ENCODE data around the gene EFR3B.

The EFR3B gene

DNA sequence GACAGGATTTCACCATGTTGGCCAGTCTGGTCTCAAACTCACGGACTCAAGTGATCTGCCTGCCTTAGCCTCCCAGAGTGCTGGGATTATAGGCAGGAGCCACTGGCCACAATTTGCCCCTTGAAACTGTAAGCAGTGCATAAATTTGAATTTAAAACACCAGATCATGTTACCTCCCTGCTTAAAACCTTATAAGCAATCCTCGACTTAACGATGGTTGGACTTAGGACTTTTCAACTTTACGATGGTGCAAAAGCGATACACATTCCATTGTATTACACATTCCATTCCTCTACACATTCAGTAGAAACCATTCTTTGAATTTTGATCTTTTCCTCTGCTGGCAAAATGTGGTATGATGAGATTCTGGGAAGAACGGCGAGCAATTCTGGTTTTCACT is 23.2 kb upstream of the EFR3B start:
- H3K4me3 Mint-ChIP-seq: no peak overlapping the region
- H3K27me3 Mint-ChIP-seq (ENCODE audit: low read depth, poor library complexity): peaks cover 3% of the 10 kb centered on the region
- H3K4me1 Mint-ChIP-seq: peaks cover 12% of the 10 kb centered on the region
- TF ChIP-seq, protein P1, sequence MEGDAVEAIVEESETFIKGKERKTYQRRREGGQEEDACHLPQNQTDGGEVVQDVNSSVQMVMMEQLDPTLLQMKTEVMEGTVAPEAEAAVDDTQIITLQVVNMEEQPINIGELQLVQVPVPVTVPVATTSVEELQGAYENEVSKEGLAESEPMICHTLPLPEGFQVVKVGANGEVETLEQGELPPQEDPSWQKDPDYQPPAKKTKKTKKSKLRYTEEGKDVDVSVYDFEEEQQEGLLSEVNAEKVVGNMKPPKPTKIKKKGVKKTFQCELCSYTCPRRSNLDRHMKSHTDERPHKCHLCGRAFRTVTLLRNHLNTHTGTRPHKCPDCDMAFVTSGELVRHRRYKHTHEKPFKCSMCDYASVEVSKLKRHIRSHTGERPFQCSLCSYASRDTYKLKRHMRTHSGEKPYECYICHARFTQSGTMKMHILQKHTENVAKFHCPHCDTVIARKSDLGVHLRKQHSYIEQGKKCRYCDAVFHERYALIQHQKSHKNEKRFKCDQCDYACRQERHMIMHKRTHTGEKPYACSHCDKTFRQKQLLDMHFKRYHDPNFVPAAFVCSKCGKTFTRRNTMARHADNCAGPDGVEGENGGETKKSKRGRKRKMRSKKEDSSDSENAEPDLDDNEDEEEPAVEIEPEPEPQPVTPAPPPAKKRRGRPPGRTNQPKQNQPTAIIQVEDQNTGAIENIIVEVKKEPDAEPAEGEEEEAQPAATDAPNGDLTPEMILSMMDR (IDR thresholded peaks at IDR 0.05): no peak
- no peaks in the 10 kb centered on the region for H3K36me3 Mint-ChIP-seq (ENCODE audit: low read depth)
- no peak for DNase-seq
- H3K27ac Mint-ChIP-seq: no peak overlapping the region
- no peaks in the 10 kb centered on the region for H3K9me3 Mint-ChIP-seq

DNA sequence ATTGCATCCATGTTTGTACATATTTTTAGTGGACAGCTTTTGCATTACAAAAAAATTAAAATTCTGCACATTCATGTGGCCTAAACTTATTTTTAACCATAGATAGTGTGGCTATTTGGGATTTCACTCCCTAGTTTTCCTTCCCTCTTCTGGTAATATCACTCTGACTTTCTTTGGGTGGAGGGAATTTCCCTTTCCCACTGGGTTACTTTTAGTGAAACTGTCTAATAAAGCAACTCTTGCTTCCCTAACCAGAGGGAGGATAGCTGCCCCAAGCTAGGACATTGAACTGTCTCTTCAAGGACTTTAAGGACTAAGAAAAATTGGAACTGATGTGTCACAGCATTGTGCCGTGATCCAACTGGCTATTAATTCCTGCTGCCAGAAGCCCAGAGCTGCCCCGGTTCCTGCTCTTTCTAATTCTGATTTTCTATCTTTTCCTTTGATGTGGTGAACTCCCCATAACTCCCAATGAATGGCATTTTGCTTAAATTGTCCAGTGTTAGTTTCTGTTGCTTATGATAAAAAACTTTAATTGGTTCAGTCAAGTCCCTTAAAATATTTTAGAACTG is 20.0 kb upstream of the EFR3B start:
- Mint-ChIP-seq H3K27ac (no peak overlapping the region), H3K36me3 (ENCODE audit: low read depth) (no peaks in the 10 kb centered on the region)

DNA sequence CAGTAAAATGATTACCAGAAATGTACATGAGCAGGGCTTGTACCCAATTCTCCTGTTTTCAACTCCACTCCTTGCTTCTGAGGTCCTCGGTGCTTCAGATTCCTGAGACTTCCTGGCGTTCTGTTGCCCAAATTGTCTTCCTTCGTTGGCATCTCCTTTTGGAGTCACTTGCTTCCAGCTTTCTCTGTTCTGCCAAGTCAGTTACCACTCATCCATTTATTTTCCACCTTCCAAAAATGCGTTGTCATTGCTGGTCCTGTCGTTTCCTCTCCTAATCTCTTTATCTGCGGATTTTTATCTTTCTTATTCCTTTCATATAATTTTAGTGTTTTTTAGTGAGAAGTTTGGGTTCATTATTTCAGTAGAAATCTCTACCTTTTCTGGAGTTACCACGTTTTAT is 18.5 kb upstream of the EFR3B start:
- H3K27me3 Mint-ChIP-seq (ENCODE audit: low read depth, poor library complexity): peaks cover 5% of the 10 kb centered on the region
- no peak overlapping the region for H3K4me3 Mint-ChIP-seq
- peaks cover 5% of the 10 kb centered on the region for H3K4me1 Mint-ChIP-seq
- DNase-seq: no peak
- no peak overlapping the region for H3K27ac Mint-ChIP-seq
- H3K9me3 Mint-ChIP-seq: no peaks in the 10 kb centered on the region
- H3K36me3 Mint-ChIP-seq (ENCODE audit: low read depth): no peaks in the 10 kb centered on the region
- TF ChIP-seq, protein P1 (IDR thresholded peaks at IDR 0.05): no peak

More for the DNA sequence above, 20.0 kb upstream of the EFR3B start:
- Mint-ChIP-seq H3K4me3 (no peak overlapping the region), H3K9me3 (no peaks in the 10 kb centered on the region), H3K27me3 (ENCODE audit: low read depth, poor library complexity) (peaks cover 5% of the 10 kb centered on the region), H3K4me1 (peaks cover 12% of the 10 kb centered on the region)
- TF ChIP-seq, protein P1 (IDR thresholded peaks at IDR 0.05): no peak
- no peak for DNase-seq

DNA sequence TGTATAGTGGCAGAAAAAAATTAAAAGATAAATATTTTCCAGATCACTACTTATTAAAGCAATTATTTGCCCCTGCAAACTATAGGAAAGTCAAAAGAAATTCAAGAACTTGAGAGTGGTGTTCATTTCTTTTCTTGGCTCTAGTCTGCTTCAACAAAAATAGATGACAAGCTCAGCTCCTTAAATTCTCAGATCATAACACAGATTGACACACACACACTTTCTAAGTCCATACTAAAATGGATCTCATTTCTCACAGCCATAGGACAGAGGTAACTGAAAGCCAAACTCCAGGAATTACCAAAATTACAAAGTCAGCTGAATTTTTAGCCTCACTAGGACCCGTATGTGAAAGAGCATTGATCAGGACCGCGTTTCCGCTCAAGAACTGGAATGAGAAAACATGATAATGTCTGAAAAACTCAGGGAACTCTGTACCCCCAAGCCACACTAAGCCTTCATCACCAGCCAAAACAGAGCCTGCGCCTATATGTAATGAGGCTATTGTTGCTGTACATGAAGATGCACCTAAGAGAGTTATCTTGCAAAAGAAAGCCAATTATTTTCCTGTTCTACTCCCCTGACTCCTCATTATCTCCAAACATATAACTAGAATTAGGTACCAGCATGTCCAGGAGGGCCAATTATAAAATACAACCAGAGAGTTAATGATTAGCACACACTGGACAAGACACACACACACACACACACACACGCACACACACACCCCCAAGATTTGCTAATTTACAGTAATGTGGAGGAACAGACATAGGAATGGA is 16.5 kb upstream of the EFR3B start:
- Mint-ChIP-seq H3K4me1 (no peaks in the 10 kb centered on the region), H3K27me3 (ENCODE audit: low read depth, poor library complexity) (peaks cover 8% of the 10 kb centered on the region), H3K4me3 (no peak overlapping the region), H3K36me3 (ENCODE audit: low read depth) (no peaks in the 10 kb centered on the region), H3K9me3 (no peaks in the 10 kb centered on the region), H3K27ac (peak overlapping the region; percentile 16)
- TF ChIP-seq, protein P1 (IDR thresholded peaks at IDR 0.05): no peak
- no peak for DNase-seq

DNA sequence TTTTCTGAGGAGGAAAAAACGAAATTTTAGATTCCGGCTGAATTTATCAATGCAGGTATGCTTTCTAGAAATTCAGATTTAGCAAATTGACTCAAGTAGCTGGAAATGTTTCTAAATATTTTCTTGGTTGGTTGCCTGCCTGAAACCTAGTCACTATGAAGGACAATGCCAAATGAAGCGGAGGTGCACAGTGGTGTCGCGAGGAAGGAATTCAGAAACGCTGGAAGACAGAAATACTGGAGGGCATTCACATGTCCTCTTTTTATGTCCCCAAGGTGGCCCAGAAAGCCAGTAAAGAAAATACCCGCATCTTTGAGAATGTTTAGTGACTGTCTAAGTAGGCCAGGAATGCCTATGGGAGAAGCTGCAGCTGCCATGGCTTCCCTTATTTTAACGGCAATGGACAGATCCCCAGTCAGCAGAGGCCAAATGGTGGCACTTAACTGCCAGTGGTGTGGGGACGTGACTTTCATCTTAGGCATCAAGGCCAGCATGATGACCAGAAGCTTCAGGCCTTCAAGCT is 15.8 kb upstream of the EFR3B start:
- Mint-ChIP-seq H3K36me3 (ENCODE audit: low read depth) (no peaks in the 10 kb centered on the region), H3K27ac (peak overlapping the region; percentile 16), H3K9me3 (no peaks in the 10 kb centered on the region), H3K27me3 (ENCODE audit: low read depth, poor library complexity) (peaks cover 8% of the 10 kb centered on the region), H3K4me3 (no peak overlapping the region), H3K4me1 (peaks cover 4% of the 10 kb centered on the region)
- TF ChIP-seq, protein P1 (IDR thresholded peaks at IDR 0.05): no peak
- DNase-seq: no peak

Data from nephron progenitor cell (in vitro differentiated cells).